Limb (tissue), 2 donors: ENCODE results near the gene CABS1.

Source experiments
- DNase-seq, 2 donors: peaks; one replicate each; pipeline ENCODE4 v3.0.0-alpha.2; 2016; ENCODE audit errors: extremely low spot score in 2 of 2

CABS1 gene

GRCh38 chr4:70382691-70383181 lies 48.0 kb downstream of the CABS1 start, which contains the start of gene SMR3B:
Gene SMR3B, plus strand, starts transcription at chr4:70383131. Its CDS starts 1,380 bp downstream, at chr4:70384511.
- no peak for DNase-seq
